Keratinocyte (primary cell): ENCODE data around the gene UBA3. TPM values are rescaled to one million over a fixed set of nuclear protein-coding genes. Genes with fewer than 3 reads are reported as not detected.

ENCODE experiments used
- DNase-seq: peaks from one replicate; pipeline ENCODE4 v3.0.0-alpha.2; 2011; ENCODE audit warnings: low read depth, missing footprints, low spot score
- FAIRE-seq: peaks from 2 replicates; lab custom pipeline; 2011; peaks lifted over from hg19 to GRCh38; lab: Jason Lieb, UNC
- H2AFZ ChIP-seq: 2 replicates; pipeline ENCODE4 v1.6.0; 2012; ENCODE audit warnings: low read length, control low read depth, inconsistent platforms; ENCODE audit not compliant: control insufficient read depth
- H3K27ac ChIP-seq: 2 replicates; pipeline ENCODE4 v1.5.1; 2011; ENCODE audit warnings: low read length; ENCODE audit not compliant: control insufficient read depth, insufficient read depth
- H3K27me3 ChIP-seq: 3 replicates; pipeline ENCODE4 v1.6.0; 2011; ENCODE audit warnings: low read length; ENCODE audit not compliant: control insufficient read depth, insufficient read depth; ENCODE audit errors: extremely low read depth
- H3K36me3 ChIP-seq, 2 experiments: 2 replicates in 1 of 2; 3 replicates in 1 of 2; pipeline ENCODE4 v1.5.1; 2011; ENCODE audit warnings: low read length in 2 of 2, mild to moderate bottlenecking in 1 of 2; ENCODE audit not compliant: control insufficient read depth in 2 of 2, insufficient read depth in 2 of 2; ENCODE audit errors: extremely low read depth in 1 of 2
- H3K4me1 ChIP-seq: 3 replicates; pipeline ENCODE4 v1.5.1; 2011; ENCODE audit warnings: low read length; ENCODE audit not compliant: control insufficient read depth, insufficient read depth; ENCODE audit errors: extremely low read depth
- H3K4me2 ChIP-seq: 3 replicates; pipeline ENCODE4 v1.6.0; 2011; ENCODE audit warnings: low read depth, low read length; ENCODE audit not compliant: control insufficient read depth, insufficient read depth; ENCODE audit errors: extremely low read depth
- H3K4me3 ChIP-seq, 3 experiments: fragments of 200-600 bp in 1 of 3; sonication (generic) in 1 of 3; 2 replicates in 2 of 3; 3 replicates in 1 of 3; pipeline ENCODE4 v1.5.1; 2011 to 2016; ENCODE audit warnings: low read length in 3 of 3, mild to moderate bottlenecking in 3 of 3, control low read depth in 2 of 3, inconsistent platforms in 1 of 3, low read depth in 1 of 3, mixed read lengths in 1 of 3, mixed run types in 1 of 3, moderate library complexity in 1 of 3; ENCODE audit not compliant: control insufficient read depth in 2 of 3, insufficient read depth in 2 of 3; ENCODE audit errors: extremely low read depth in 1 of 3
- H3K79me2 ChIP-seq: 2 replicates; pipeline ENCODE4 v1.6.0; 2012; ENCODE audit warnings: low read length; ENCODE audit not compliant: control insufficient read depth, insufficient read depth
- H3K9ac ChIP-seq: 3 replicates; pipeline ENCODE4 v1.6.0; 2011; ENCODE audit warnings: low read length; ENCODE audit not compliant: control insufficient read depth, insufficient read depth; ENCODE audit errors: extremely low read depth
- H3K9me1 ChIP-seq: 3 replicates; pipeline ENCODE4 v1.6.0; 2011; ENCODE audit warnings: low read length; ENCODE audit not compliant: control insufficient read depth, insufficient read depth; ENCODE audit errors: extremely low read depth
- H3K9me3 ChIP-seq: 2 replicates; pipeline ENCODE4 v1.5.1; 2012; ENCODE audit warnings: low read depth, low read length; ENCODE audit not compliant: control insufficient read depth
- H4K20me1 ChIP-seq: 3 replicates; pipeline ENCODE4 v1.6.0; 2011; ENCODE audit warnings: low read length; ENCODE audit not compliant: control insufficient read depth, insufficient read depth; ENCODE audit errors: extremely low read depth
- CTCF ChIP-seq, 3 experiments: IDR thresholded peaks in 1 of 3; conservative IDR thresholded peaks in 1 of 3; optimal IDR thresholded peaks in 1 of 3; 2 replicates in 2 of 3; 3 replicates in 1 of 3; pipeline versions ENCODE3 to v1.5.1; 2011; ENCODE audit warnings: low read length in 3 of 3, mild to moderate bottlenecking in 3 of 3, moderate library complexity in 2 of 3, control low read depth in 1 of 3, inconsistent platforms in 1 of 3; ENCODE audit not compliant: insufficient read depth in 2 of 3; ENCODE audit errors: extremely low read depth in 1 of 3
- EZH2 ChIP-seq: IDR thresholded peaks from one replicate; pipeline ENCODE4 v1.6.1; 2012; ENCODE audit warnings: inconsistent platforms, mild to moderate bottlenecking, low read length, moderate library complexity
- dilution Hi-C: fragments of 300-500 bp; cut with MboI; formaldehyde crosslinking; loops from one replicate; pipeline ENCODE4 v1.7.0; 2020; ENCODE audit warnings: low sequenced_read_pairs; ENCODE audit not compliant: extremely low pct_ligation_motif_present
- polyA plus RNA-seq, 5 experiments: library from polyadenylated mRNA; depleted of rRNA in 3 of 5; stranded (reverse) in 3 of 5; stranded (forward) in 1 of 5; unstranded in 1 of 5; fragments of >200 nt; gene quantifications; 1 replicate in 1 of 5; 2 replicates in 3 of 5; 3 replicates in 1 of 5; pipeline versions ENCODE4 v1.2.1 to v1.2.3, GENCODE V29; 2011 to 2012; ENCODE audit warnings: missing spikeins in 2 of 5, low read depth in 1 of 5, low replicate concordance in 1 of 5

UBA3 gene
- polyA plus RNA-seq, 1 donor (not counting 4 experiments of a cell fraction or from before 2014, with no cell fraction given) = 125 TPM

GRCh38 chr3:69072928-69073327 is 7.2 kb downstream of the UBA3 start:
- dilution Hi-C loops = no loop called here
- DNase-seq (no peak), FAIRE-seq (no peak)
- H3K9ac ChIP-seq = no peak overlapping the region
- H3K4me2 ChIP-seq = no peak overlapping the region
- H3K79me2 ChIP-seq = peaks cover 21% of the 10 kb centered on the region
- H3K4me3 ChIP-seq = no peak overlapping the region
- H2AFZ ChIP-seq = no peak overlapping the region
- peaks cover 5 to 6% of the 10 kb centered on the region in 2 experiments for H3K36me3 ChIP-seq
- H3K9me3 ChIP-seq = no peaks in the 10 kb centered on the region
- H3K9me1 ChIP-seq = no peaks in the 10 kb centered on the region
- TF ChIP-seq EZH2 = no peak
- no peak for TF ChIP-seq CTCF (optimal IDR thresholded peaks at IDR 0.05 in 1 of 3, IDR thresholded peaks at IDR 0.05 in 1 of 3, conservative IDR thresholded peaks at IDR 0.05 in 1 of 3; ENCODE audit: extremely low read depth in 1 of 3, insufficient read depth in 2 of 3, low read length in 3 of 3)
- peaks cover 3% of the 10 kb centered on the region for H3K4me1 ChIP-seq
- no peaks in the 10 kb centered on the region for H3K27me3 ChIP-seq
- no peaks in the 10 kb centered on the region for H4K20me1 ChIP-seq
- no peak overlapping the region for H3K27ac ChIP-seq

DNA sequence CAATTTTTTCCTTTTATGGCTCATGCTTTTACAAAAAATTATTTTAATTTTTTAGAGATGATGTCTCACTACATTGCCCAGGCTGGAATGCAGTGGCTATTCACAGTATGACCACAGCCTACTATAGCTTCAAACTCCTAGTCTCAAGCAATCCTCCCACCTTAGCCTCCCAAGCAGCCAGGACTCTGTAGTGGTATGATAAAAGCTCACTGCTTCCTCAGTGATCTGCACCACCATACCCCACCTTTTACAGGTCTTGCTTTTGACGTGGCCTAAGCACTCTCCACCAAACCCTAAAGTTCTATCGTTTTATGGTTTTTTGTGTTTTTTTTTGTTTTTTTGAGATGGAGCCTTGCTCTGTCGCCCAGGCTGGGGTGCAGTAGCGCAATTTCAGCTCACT is 14.0 kb downstream of the UBA3 start:
- no peak for TF ChIP-seq CTCF (optimal IDR thresholded peaks at IDR 0.05 in 1 of 3, IDR thresholded peaks at IDR 0.05 in 1 of 3, conservative IDR thresholded peaks at IDR 0.05 in 1 of 3; ENCODE audit: extremely low read depth in 1 of 3, insufficient read depth in 2 of 3, low read length in 3 of 3)
- TF ChIP-seq EZH2 = no peak
- Histone ChIP-seq H3K9ac (no peak overlapping the region), H4K20me1 (no peaks in the 10 kb centered on the region), H3K4me2 (no peak overlapping the region), H3K4me1 (no peaks in the 10 kb centered on the region), H3K27me3 (no peaks in the 10 kb centered on the region), H3K79me2 (no peaks in the 10 kb centered on the region), H3K36me3 (peaks cover 6 to 7% of the 10 kb centered on the region in 2 experiments), H3K4me3 (no peak overlapping the region), H2AFZ (no peak overlapping the region), H3K9me3 (no peaks in the 10 kb centered on the region), H3K9me1 (no peaks in the 10 kb centered on the region), H3K27ac (no peak overlapping the region)
- FAIRE-seq = no peak
- dilution Hi-C loops = no loop called here
- DNase-seq = no peak
